SK-N-SH (cell line): ENCODE results near the gene C1RL. TPM values are rescaled to one million over a fixed set of nuclear protein-coding genes. Genes with fewer than 3 reads are reported as not detected.

Source experiments
- CTCF ChIA-PET: fragments of 300-600, 350-600 bp; formaldehyde crosslinking; extraction: SDS; loops from one replicate; lab custom pipeline; 2021; lab: Yijun Ruan, JAX
- POLR2A ChIA-PET: fragments of 350-600 bp; sonication (Branson Sonifier 250); formaldehyde crosslinking; extraction: SDS; loops from one replicate; lab custom pipeline; 2020; ENCODE audit warnings: antibody characterized with exemption, inconsistent platforms; lab: Yijun Ruan, JAX
- DNase-seq: peaks from one replicate; pipeline ENCODE4 v3.0.0; 2012
- H2AFZ ChIP-seq: fragments of 200-600 bp; sonication (generic); 2 replicates; pipeline ENCODE4 v1.8.1; 2016; ENCODE audit warnings: antibody characterized with exemption, mild to moderate bottlenecking, low read depth
- H3F3A ChIP-seq: fragments of 200-600 bp; sonication (generic); replicated peaks from 2 replicates; pipeline ENCODE3; 2016; ENCODE audit warnings: antibody characterized with exemption, mild to moderate bottlenecking; ENCODE audit not compliant: insufficient read depth
- H3K27ac ChIP-seq, 2 experiments: fragments of 200-500 bp in 1 of 2; fragments of 200-600 bp in 1 of 2; sonication (Bioruptor generic) in 1 of 2; sonication (generic), shearing (Covaris generic) in 1 of 2; 2 replicates each; pipeline versions ENCODE4 v1.5.1 to v1.6.1; 2014 to 2016; ENCODE audit warnings: low read depth in 2 of 2, inconsistent platforms in 1 of 2, low read length in 1 of 2, mild to moderate bottlenecking in 1 of 2, mixed read lengths in 1 of 2
- H3K27me3 ChIP-seq: fragments of 200-600 bp; sonication (generic), shearing (Covaris generic); 2 replicates; pipeline ENCODE4 v1.6.1; 2016; ENCODE audit warnings: mixed run types; ENCODE audit not compliant: insufficient read depth
- H3K36me3 ChIP-seq, 2 experiments: fragments of 200-500 bp in 1 of 2; fragments of 200-600 bp in 1 of 2; sonication (Bioruptor generic) in 1 of 2; sonication (generic) in 1 of 2; replicated peaks in 1 of 2; 2 replicates each; pipeline versions ENCODE3 to v1.5.1; 2014 to 2016; ENCODE audit warnings: low read length in 1 of 2, mild to moderate bottlenecking in 1 of 2; ENCODE audit not compliant: insufficient read depth in 2 of 2, control insufficient read depth in 1 of 2
- H3K4me1 ChIP-seq, 2 experiments: fragments of 200-500 bp in 1 of 2; fragments of 200-600 bp in 1 of 2; sonication (Bioruptor generic) in 1 of 2; sonication (generic), shearing (Covaris generic) in 1 of 2; 2 replicates each; pipeline versions ENCODE4 v1.5.1 to v1.6.1; 2014 to 2016; ENCODE audit warnings: low read depth in 1 of 2, low read length in 1 of 2, mixed run types in 1 of 2; ENCODE audit not compliant: insufficient read depth in 2 of 2, control insufficient read depth in 1 of 2
- H3K4me2 ChIP-seq: fragments of 200-600 bp; sonication (generic), shearing (Covaris generic); 2 replicates; pipeline ENCODE4 v1.6.1; 2017; ENCODE audit warnings: mixed run types
- H3K4me3 ChIP-seq, 2 experiments: fragments of 200-500 bp in 1 of 2; fragments of 200-600 bp in 1 of 2; sonication (Bioruptor generic) in 1 of 2; sonication (generic), shearing (Covaris generic) in 1 of 2; 2 replicates each; pipeline versions ENCODE4 v1.5.1 to v1.8.1; 2014 to 2016; ENCODE audit warnings: low read depth in 2 of 2, inconsistent platforms in 1 of 2, low read length in 1 of 2, mild to moderate bottlenecking in 1 of 2, mixed read lengths in 1 of 2, moderate library complexity in 1 of 2
- H3K79me2 ChIP-seq: fragments of 200-600 bp; sonication (generic); 2 replicates; pipeline ENCODE4 v1.8.1; 2017; ENCODE audit warnings: mild to moderate bottlenecking; ENCODE audit not compliant: insufficient read depth
- H3K9ac ChIP-seq: fragments of 200-600 bp; sonication (generic); 2 replicates; pipeline ENCODE4 v1.6.1; 2017; ENCODE audit warnings: mixed run types
- H3K9me2 ChIP-seq: fragments of 200-600 bp; sonication (generic); 2 replicates; pipeline ENCODE4 v1.6.1; 2017; ENCODE audit warnings: mixed run types
- H3K9me3 ChIP-seq: fragments of 200-600 bp; sonication (generic); 2 replicates; pipeline ENCODE4 v1.6.1; 2017; ENCODE audit warnings: mixed run types, mild to moderate bottlenecking, moderate library complexity
- H4K20me1 ChIP-seq: fragments of 200-600 bp; sonication (generic); 2 replicates; pipeline ENCODE4 v1.6.1; 2017; ENCODE audit warnings: mild to moderate bottlenecking, mixed run types; ENCODE audit not compliant: insufficient read depth
- CHD2 ChIP-seq: fragments of 150-350 bp; IDR thresholded peaks from 2 replicates; pipeline ENCODE4 v1.6.1; 2018; ENCODE audit warnings: low read length; ENCODE audit not compliant: partially characterized antibody
- CTCF ChIP-seq: fragments of 200-600 bp; sonication (generic); IDR thresholded peaks from 2 replicates; pipeline ENCODE4 v1.6.1; 2017; ENCODE audit warnings: antibody characterized with exemption, mild to moderate bottlenecking, moderate library complexity
- ELF1 ChIP-seq: IDR thresholded peaks from 2 replicates; pipeline ENCODE4 v1.4.0; 2012
- EZH2phosphoT487 ChIP-seq: fragments of 200-600 bp; sonication (generic); IDR thresholded peaks from 2 replicates; pipeline ENCODE4 v1.6.1; 2017; ENCODE audit warnings: low read depth, mixed run types, mild to moderate bottlenecking, antibody characterized with exemption, moderate library complexity, borderline replicate concordance
- GABPA ChIP-seq: IDR thresholded peaks from 2 replicates; pipeline ENCODE4 v1.4.0; 2012; ENCODE audit warnings: low read depth, mild to moderate bottlenecking
- NFIC ChIP-seq: IDR thresholded peaks from 2 replicates; pipeline ENCODE4 v1.4.0; 2012; ENCODE audit warnings: borderline replicate concordance
- NRF1 ChIP-seq: IDR thresholded peaks from 2 replicates; pipeline ENCODE4 v1.6.1; 2012; ENCODE audit warnings: low read depth, mild to moderate bottlenecking, low read length
- POLR2AphosphoS5 ChIP-seq: IDR thresholded peaks from 2 replicates; pipeline ENCODE4 v1.6.1; 2012; ENCODE audit warnings: low read depth, low read length
- RAD21 ChIP-seq: IDR thresholded peaks from 2 replicates; pipeline ENCODE4 v1.6.1; 2012; ENCODE audit warnings: mild to moderate bottlenecking, low read length
- RFX5 ChIP-seq: IDR thresholded peaks from 2 replicates; pipeline ENCODE4 v1.6.1; 2012; ENCODE audit warnings: mild to moderate bottlenecking, improper control_type of control experiment, low read length
- SIN3A ChIP-seq: IDR thresholded peaks from 2 replicates; pipeline ENCODE4 v1.6.1; 2012; ENCODE audit warnings: low read depth, mild to moderate bottlenecking, low read length, moderate library complexity, borderline replicate concordance
- SMC3 ChIP-seq: IDR thresholded peaks from 2 replicates; pipeline ENCODE4 v1.6.1; 2012; ENCODE audit warnings: low read depth, low read length, improper control_type of control experiment
- TEAD4 ChIP-seq: IDR thresholded peaks from 2 replicates; pipeline ENCODE4 v1.4.0; 2012; ENCODE audit warnings: mild to moderate bottlenecking, borderline replicate concordance; ENCODE audit not compliant: insufficient read depth
- USF1 ChIP-seq: IDR thresholded peaks from 2 replicates; pipeline ENCODE4 v1.4.0; 2012; ENCODE audit warnings: low read depth, borderline replicate concordance
- ZBTB33 ChIP-seq: IDR thresholded peaks from 2 replicates; pipeline ENCODE4 v1.4.0; 2012; ENCODE audit warnings: low read depth, borderline replicate concordance
- WGBS: methylation state at CpG from one replicate; pipeline ENCODE4 v1.1.6; 2017; ENCODE audit warnings: low lambda C conversion rate; 5-methylcytosine and 5-hydroxymethylcytosine counted together
- polyA plus RNA-seq, 3 experiments: library from polyadenylated mRNA; depleted of rRNA; stranded (reverse); fragments of >200 nt; gene quantifications; 2 replicates each; pipeline ENCODE4 v1.2.3, GENCODE V29; 2012

The C1RL gene
- polyA plus RNA-seq, 1 of the 3 experiments (the other 2 are of a cell fraction), result 8.3 TPM

GRCh38 chr12:7145671-7146070 is 36.7 kb upstream of the C1RL start:
- Histone ChIP-seq H2AFZ (no peak overlapping the region), H4K20me1 (no peaks in the 10 kb centered on the region), H3K27ac (no peak overlapping the region), H3K4me3 (no peak overlapping the region), H3K4me2 (no peak overlapping the region), H3K9me3 (no peaks in the 10 kb centered on the region), H3K79me2 (no peaks in the 10 kb centered on the region), H3K4me1 (no peaks in the 10 kb centered on the region), H3K9ac (no peak overlapping the region), H3K36me3 (peaks cover 0 to 6% of the 10 kb centered on the region in 2 experiments), H3F3A (no peaks in the 10 kb centered on the region), H3K27me3 (no peaks in the 10 kb centered on the region), H3K9me2 (no peaks in the 10 kb centered on the region)
- no peak for TF ChIP-seq USF1
- TF ChIP-seq RAD21, result no peak
- no peak for TF ChIP-seq GABPA
- TF ChIP-seq CHD2, result no peak
- no peak for TF ChIP-seq RFX5
- no peak for TF ChIP-seq EZH2phosphoT487
- TF ChIP-seq SIN3A, result no peak
- TF ChIP-seq POLR2AphosphoS5, result no peak
- no peak for TF ChIP-seq NRF1
- no peak for TF ChIP-seq NFIC
- TF ChIP-seq ZBTB33, result no peak
- no peak for TF ChIP-seq ELF1
- no peak for TF ChIP-seq TEAD4
- CTCF ChIA-PET, result interaction anchor here (0.6 to 3.9 kb wide), 14 partner anchors 9 to 326 kb away, joined by 3 to 49 read pairs (median 7); partner anchors contain the start of genes C12orf57 and RNU7-1
- WGBS, result 56% methylated on average over 4 of the region's 4 CpGs
- DNase-seq, result no peak
- POLR2A ChIA-PET, result no interaction called here

- Histone ChIP-seq H4K20me1 (no peaks in the 10 kb centered on the region), H3K9me2 (no peaks in the 10 kb centered on the region), H2AFZ (no peak overlapping the region), H3K4me2 (no peak overlapping the region), H3F3A (no peaks in the 10 kb centered on the region), H3K27me3 (no peaks in the 10 kb centered on the region), H3K9ac (no peak overlapping the region), H3K4me3 (no peak overlapping the region), H3K4me1 (no peaks in the 10 kb centered on the region), H3K79me2 (no peaks in the 10 kb centered on the region), H3K9me3 (no peaks in the 10 kb centered on the region)
- 37% methylated on average over 11 of the region's 11 CpGs for WGBS
- peak; percentile 73 for TF ChIP-seq CTCF
- TF ChIP-seq SMC3, result peak; percentile 31
- no peak for TF ChIP-seq EZH2phosphoT487
- peak; percentile 62 for TF ChIP-seq RAD21
- TF ChIP-seq, all 33 proteins: peak for 3
- ChIA-PET POLR2A (interaction anchor here (0.5 kb wide), 1 partner anchor 85 kb away, joined by 7 read pairs; no protein-coding TSS in a partner anchor), CTCF (interaction anchor here (0.7 to 3.9 kb wide), 29 partner anchors 9 to 682 kb away, joined by 3 to 49 read pairs (median 4); partner anchors contain the start of genes C12orf57, C1R and RNU7-1)
- peaks cover 0 to 3% of the 10 kb centered on the region in 2 experiments for H3K36me3 ChIP-seq
- peak; percentile 70 for DNase-seq
- H3K27ac ChIP-seq, result no peak overlapping the region
Measured at GRCh38 chr12:7144414-7145120, 35.6 kb upstream of the C1RL start.
